Subcutaneous adipose tissue (tissue), 4 donors: ENCODE data around the gene PGK1. TPM values are rescaled to one million over a fixed set of nuclear protein-coding genes. Genes with fewer than 3 reads are reported as not detected.

Experiments used
- CTCF ChIP-seq: fragments of 450-650 bp; IDR thresholded peaks from one replicate; pipeline ENCODE4 v1.5.1; 2016; ENCODE audit warnings: low read depth, mild to moderate bottlenecking, control low read depth, antibody characterized with exemption, moderate library complexity
- total RNA-seq, 4 donors: library from RNA; depleted of rRNA; stranded (reverse); fragments of >200 nt; gene quantifications; one replicate each; pipeline ENCODE4 v1.1.0, GENCODE V29; 2016

PGK1 gene
- total RNA-seq, 4 donors from 2014 or later, result 154 to 200 (median 183) TPM

- no peak for TF ChIP-seq CTCF
Measured at GRCh38 chrX:78109458-78109857, 5.4 kb downstream of the PGK1 start.

GRCh38 chrX:78111140-78111931 is 7.3 kb downstream of the PGK1 start:
- TF ChIP-seq CTCF, result no peak

GRCh38 chrX:78116365-78116764 is 12.3 kb downstream of the PGK1 start:
- TF ChIP-seq CTCF, result no peak

GRCh38 chrX:78116766-78117165 is 12.7 kb downstream of the PGK1 start:
- TF ChIP-seq CTCF, result no peak

- no peak for TF ChIP-seq CTCF
Measured at GRCh38 chrX:78118628-78119027, 14.6 kb downstream of the PGK1 start.

- no peak for TF ChIP-seq CTCF
Measured at GRCh38 chrX:78119521-78120227, 15.6 kb downstream of the PGK1 start.

- no peak for TF ChIP-seq CTCF
Measured at GRCh38 chrX:78123190-78123589, 19.1 kb downstream of the PGK1 start.
